ENCODE results near the gene RAMP1. TPM values are rescaled to one million over a fixed set of nuclear protein-coding genes. Genes with fewer than 3 reads are reported as not detected.

RAMP1 gene
- total and polyA plus RNA-seq, 2 donors (not counting 1 experiment from before 2014, with no cell fraction given), result 3.3 to 16.0 TPM

GRCh38 chr2:237927986-237928385, 68.6 kb downstream of the RAMP1 start:
- H4K20me1 ChIP-seq (ENCODE audit: control insufficient read depth, extremely low read depth, insufficient read depth, low read length), result no peaks in the 10 kb centered on the region
- no peaks in the 10 kb centered on the region for H3K27me3 ChIP-seq (ENCODE audit: control insufficient read depth, insufficient read depth, low read length)
- no peak overlapping the region for H2AFZ ChIP-seq (ENCODE audit: low read length)
- DNase-seq (ENCODE audit: low read depth in 2 of 2), result no peak
- no peaks in the 10 kb centered on the region for H3K9me3 ChIP-seq (ENCODE audit: control insufficient read depth, insufficient read depth, low read depth, low read length)
- H3K36me3 ChIP-seq (ENCODE audit: control insufficient read depth, insufficient read depth, low read length), result no peaks in the 10 kb centered on the region
- no peaks in the 10 kb centered on the region for H3K79me2 ChIP-seq (ENCODE audit: control insufficient read depth, insufficient read depth, low read length)
- no peak overlapping the region for H3K4me2 ChIP-seq (ENCODE audit: extremely low read depth, insufficient read depth, low read length)
- TF ChIP-seq CTCF (conservative IDR thresholded peaks at IDR 0.05 in 1 of 2, IDR thresholded peaks at IDR 0.05 in 1 of 2; ENCODE audit: low read depth in 1 of 2, low read length in 2 of 2), result no peak
- TF ChIP-seq EZH2 (IDR thresholded peaks at IDR 0.05; ENCODE audit: low read length, missing control alignments), result no peak
- H3K27ac ChIP-seq (ENCODE audit: insufficient read depth, low read length), result no peak overlapping the region
- peaks cover 10% of the 10 kb centered on the region for H3K4me1 ChIP-seq (ENCODE audit: control insufficient read depth, extremely low read depth, insufficient read depth, low read length)
- no peak overlapping the region for H3K9ac ChIP-seq (ENCODE audit: insufficient read depth, low read length)
- no peak overlapping the region for H3K4me3 ChIP-seq (replicated peaks in 1 of 4; ENCODE audit: control extremely low read depth in 1 of 4, insufficient read depth in 1 of 4, low read depth in 3 of 4, low read length in 4 of 4)

GRCh38 chr2:237929979-237930378, 70.6 kb downstream of the RAMP1 start:
- Histone ChIP-seq H3K79me2 (ENCODE audit: control insufficient read depth, insufficient read depth, low read length) (no peaks in the 10 kb centered on the region), H3K4me2 (ENCODE audit: extremely low read depth, insufficient read depth, low read length) (no peak overlapping the region), H3K4me3 (replicated peaks in 1 of 4; ENCODE audit: control extremely low read depth in 1 of 4, insufficient read depth in 1 of 4, low read depth in 3 of 4, low read length in 4 of 4) (no peak overlapping the region), H3K9me3 (ENCODE audit: control insufficient read depth, insufficient read depth, low read depth, low read length) (no peaks in the 10 kb centered on the region), H2AFZ (ENCODE audit: low read length) (no peak overlapping the region), H3K27me3 (ENCODE audit: control insufficient read depth, insufficient read depth, low read length) (no peaks in the 10 kb centered on the region), H4K20me1 (ENCODE audit: control insufficient read depth, extremely low read depth, insufficient read depth, low read length) (no peaks in the 10 kb centered on the region), H3K4me1 (ENCODE audit: control insufficient read depth, extremely low read depth, insufficient read depth, low read length) (peaks cover 10% of the 10 kb centered on the region), H3K36me3 (ENCODE audit: control insufficient read depth, insufficient read depth, low read length) (no peaks in the 10 kb centered on the region), H3K27ac (ENCODE audit: insufficient read depth, low read length) (no peak overlapping the region), H3K9ac (ENCODE audit: insufficient read depth, low read length) (no peak overlapping the region)
- no peak for DNase-seq (ENCODE audit: low read depth in 2 of 2)
- TF ChIP-seq EZH2 (IDR thresholded peaks at IDR 0.05; ENCODE audit: low read length, missing control alignments) (no peak), CTCF (conservative IDR thresholded peaks at IDR 0.05 in 1 of 2, IDR thresholded peaks at IDR 0.05 in 1 of 2; ENCODE audit: low read depth in 1 of 2, low read length in 2 of 2) (no peak)

- H3K27ac ChIP-seq (ENCODE audit: insufficient read depth, low read length), result no peak overlapping the region
- H3K9me3 ChIP-seq (ENCODE audit: control insufficient read depth, insufficient read depth, low read depth, low read length), result no peaks in the 10 kb centered on the region
- no peak overlapping the region for H3K4me2 ChIP-seq (ENCODE audit: extremely low read depth, insufficient read depth, low read length)
- DNase-seq (ENCODE audit: low read depth in 2 of 2), result peak; percentile 54 to 92
- H3K4me3 ChIP-seq (replicated peaks in 1 of 4; ENCODE audit: control extremely low read depth in 1 of 4, insufficient read depth in 1 of 4, low read depth in 3 of 4, low read length in 4 of 4), result no peak overlapping the region
- H3K9ac ChIP-seq (ENCODE audit: insufficient read depth, low read length), result no peak overlapping the region
- H3K36me3 ChIP-seq (ENCODE audit: control insufficient read depth, insufficient read depth, low read length), result no peaks in the 10 kb centered on the region
- H3K79me2 ChIP-seq (ENCODE audit: control insufficient read depth, insufficient read depth, low read length), result no peaks in the 10 kb centered on the region
- no peaks in the 10 kb centered on the region for H4K20me1 ChIP-seq (ENCODE audit: control insufficient read depth, extremely low read depth, insufficient read depth, low read length)
- peaks cover 14% of the 10 kb centered on the region for H3K4me1 ChIP-seq (ENCODE audit: control insufficient read depth, extremely low read depth, insufficient read depth, low read length)
- no peak overlapping the region for H2AFZ ChIP-seq (ENCODE audit: low read length)
- H3K27me3 ChIP-seq (ENCODE audit: control insufficient read depth, insufficient read depth, low read length), result no peaks in the 10 kb centered on the region
- TF ChIP-seq CTCF (conservative IDR thresholded peaks at IDR 0.05 in 1 of 2, IDR thresholded peaks at IDR 0.05 in 1 of 2; ENCODE audit: low read depth in 1 of 2, low read length in 2 of 2) (no peak), EZH2 (IDR thresholded peaks at IDR 0.05; ENCODE audit: low read length, missing control alignments) (no peak)
These were observed 71.8 kb downstream of the RAMP1 start for GRCh38 chr2:237931205-237931721.

Data from fibroblast of lung (primary cell).